Activated T-cell treated with anti-CD3 and anti-CD28 coated beads, Interleukin-2, amount 50 U/mL, for 1 hour (primary cell): Measurements from ENCODE around the gene CDK6.
"Not testable (repeated sequence)": the region's sequence is repeated elsewhere in the genome, so short reads cannot be mapped to it uniquely, and the experiment has no call there.

Experiments
- DNase-seq: peaks from one replicate; pipeline ENCODE4 v3.0.0-alpha.2; 2020

CDK6 gene

GRCh38 chr7:92754919-92755581, 81.3 kb downstream of the CDK6 start:
- DNase-seq, result no peak

- no peak for DNase-seq
These were observed 82.8 kb downstream of the CDK6 start for GRCh38 chr7:92753614-92754013.

- DNase-seq, result no peak
These were observed 84.2 kb downstream of the CDK6 start for GRCh38 chr7:92751902-92752901.

GRCh38 chr7:92750946-92751345, 85.4 kb downstream of the CDK6 start:
- DNase-seq, result no peak

GRCh38 chr7:92750447-92750839, 85.9 kb downstream of the CDK6 start:
- DNase-seq, result no peak

- DNase-seq, result no peak
These were observed 86.4 kb downstream of the CDK6 start for GRCh38 chr7:92749832-92750446.

GRCh38 chr7:92749327-92749755, 87.0 kb downstream of the CDK6 start:
- DNase-seq, result no peak

GRCh38 chr7:92748495-92748894, 87.9 kb downstream of the CDK6 start:
- DNase-seq, result no peak

- no peak for DNase-seq
These were observed 89.1 kb downstream of the CDK6 start for GRCh38 chr7:92747041-92747835.

- DNase-seq, result no peak
These were observed 91.1 kb downstream of the CDK6 start for GRCh38 chr7:92745241-92745640.

- not testable (repeated sequence) for DNase-seq
These were observed 92.2 kb downstream of the CDK6 start for GRCh38 chr7:92744180-92744579.

GRCh38 chr7:92742186-92742585, 94.2 kb downstream of the CDK6 start:
- DNase-seq, result no peak

- no peak for DNase-seq
These were observed 95.7 kb downstream of the CDK6 start for GRCh38 chr7:92740700-92741126.

- no peak for DNase-seq
These were observed 96.2 kb downstream of the CDK6 start for GRCh38 chr7:92740134-92740533.

GRCh38 chr7:92739091-92739490, 97.3 kb downstream of the CDK6 start:
- DNase-seq, result no peak

- DNase-seq, result no peak
These were observed 98.7 kb downstream of the CDK6 start for GRCh38 chr7:92737706-92738105.

GRCh38 chr7:92736870-92737269, 99.5 kb downstream of the CDK6 start:
- DNase-seq, result no peak

GRCh38 chr7:92735707-92736106, 100.7 kb downstream of the CDK6 start:
- DNase-seq, result no peak

- no peak for DNase-seq
These were observed 103.9 kb downstream of the CDK6 start for GRCh38 chr7:92732316-92733036.

GRCh38 chr7:92731335-92732063, 104.9 kb downstream of the CDK6 start:
- no peak for DNase-seq

GRCh38 chr7:92730808-92731207, 105.6 kb downstream of the CDK6 start:
- DNase-seq, result no peak
